ENCODE measurements around the gene BAZ1A.

DNA sequence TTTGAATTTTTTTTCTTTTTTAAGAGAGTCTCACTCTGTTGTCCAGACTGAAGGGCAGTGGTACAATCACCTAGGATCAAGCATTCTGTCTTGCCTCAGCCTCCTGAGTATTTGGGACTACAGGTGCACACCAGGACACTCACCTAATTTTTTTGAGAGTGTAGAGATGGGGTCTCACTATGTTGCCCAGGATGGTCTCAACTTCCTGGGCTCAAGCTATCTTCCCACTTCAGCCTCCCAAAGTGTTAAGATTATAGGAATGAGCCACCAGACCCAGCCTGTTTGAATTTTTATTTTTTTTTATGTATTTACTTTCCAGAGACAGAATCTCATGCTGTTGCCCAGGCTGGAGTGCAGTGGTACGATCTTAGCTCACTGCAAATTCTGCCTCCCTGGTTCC, 11.3 kb downstream of the BAZ1A start:
- no peak for TF ChIP-seq TGIF2 (CRISPR knock-in tag; IDR thresholded peaks at IDR 0.05)
- TF ChIP-seq ZNF143 (CRISPR knock-in tag; IDR thresholded peaks at IDR 0.05) = no peak
- no peak for TF ChIP-seq ZNF584 (CRISPR knock-in tag; IDR thresholded peaks at IDR 0.05; ENCODE audit: low read depth)
- TF ChIP-seq, protein P1, sequence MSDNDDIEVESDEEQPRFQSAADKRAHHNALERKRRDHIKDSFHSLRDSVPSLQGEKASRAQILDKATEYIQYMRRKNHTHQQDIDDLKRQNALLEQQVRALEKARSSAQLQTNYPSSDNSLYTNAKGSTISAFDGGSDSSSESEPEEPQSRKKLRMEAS (CRISPR knock-in tag; IDR thresholded peaks at IDR 0.05) = no peak
- TF ChIP-seq ZNF507 (tag; conservative IDR thresholded peaks at IDR 0.05) = no peak
- TF ChIP-seq CBFA2T2 (conservative IDR thresholded peaks at IDR 0.05) = no peak
- TF ChIP-seq, protein P2, sequence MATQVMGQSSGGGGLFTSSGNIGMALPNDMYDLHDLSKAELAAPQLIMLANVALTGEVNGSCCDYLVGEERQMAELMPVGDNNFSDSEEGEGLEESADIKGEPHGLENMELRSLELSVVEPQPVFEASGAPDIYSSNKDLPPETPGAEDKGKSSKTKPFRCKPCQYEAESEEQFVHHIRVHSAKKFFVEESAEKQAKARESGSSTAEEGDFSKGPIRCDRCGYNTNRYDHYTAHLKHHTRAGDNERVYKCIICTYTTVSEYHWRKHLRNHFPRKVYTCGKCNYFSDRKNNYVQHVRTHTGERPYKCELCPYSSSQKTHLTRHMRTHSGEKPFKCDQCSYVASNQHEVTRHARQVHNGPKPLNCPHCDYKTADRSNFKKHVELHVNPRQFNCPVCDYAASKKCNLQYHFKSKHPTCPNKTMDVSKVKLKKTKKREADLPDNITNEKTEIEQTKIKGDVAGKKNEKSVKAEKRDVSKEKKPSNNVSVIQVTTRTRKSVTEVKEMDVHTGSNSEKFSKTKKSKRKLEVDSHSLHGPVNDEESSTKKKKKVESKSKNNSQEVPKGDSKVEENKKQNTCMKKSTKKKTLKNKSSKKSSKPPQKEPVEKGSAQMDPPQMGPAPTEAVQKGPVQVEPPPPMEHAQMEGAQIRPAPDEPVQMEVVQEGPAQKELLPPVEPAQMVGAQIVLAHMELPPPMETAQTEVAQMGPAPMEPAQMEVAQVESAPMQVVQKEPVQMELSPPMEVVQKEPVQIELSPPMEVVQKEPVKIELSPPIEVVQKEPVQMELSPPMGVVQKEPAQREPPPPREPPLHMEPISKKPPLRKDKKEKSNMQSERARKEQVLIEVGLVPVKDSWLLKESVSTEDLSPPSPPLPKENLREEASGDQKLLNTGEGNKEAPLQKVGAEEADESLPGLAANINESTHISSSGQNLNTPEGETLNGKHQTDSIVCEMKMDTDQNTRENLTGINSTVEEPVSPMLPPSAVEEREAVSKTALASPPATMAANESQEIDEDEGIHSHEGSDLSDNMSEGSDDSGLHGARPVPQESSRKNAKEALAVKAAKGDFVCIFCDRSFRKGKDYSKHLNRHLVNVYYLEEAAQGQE (IDR thresholded peaks at IDR 0.05; ENCODE audit: borderline replicate concordance) = no peak
- TF ChIP-seq, protein P2 (CRISPR knock-in tag; IDR thresholded peaks at IDR 0.05; ENCODE audit: low read depth) = no peak
- TF ChIP-seq, protein P3, sequence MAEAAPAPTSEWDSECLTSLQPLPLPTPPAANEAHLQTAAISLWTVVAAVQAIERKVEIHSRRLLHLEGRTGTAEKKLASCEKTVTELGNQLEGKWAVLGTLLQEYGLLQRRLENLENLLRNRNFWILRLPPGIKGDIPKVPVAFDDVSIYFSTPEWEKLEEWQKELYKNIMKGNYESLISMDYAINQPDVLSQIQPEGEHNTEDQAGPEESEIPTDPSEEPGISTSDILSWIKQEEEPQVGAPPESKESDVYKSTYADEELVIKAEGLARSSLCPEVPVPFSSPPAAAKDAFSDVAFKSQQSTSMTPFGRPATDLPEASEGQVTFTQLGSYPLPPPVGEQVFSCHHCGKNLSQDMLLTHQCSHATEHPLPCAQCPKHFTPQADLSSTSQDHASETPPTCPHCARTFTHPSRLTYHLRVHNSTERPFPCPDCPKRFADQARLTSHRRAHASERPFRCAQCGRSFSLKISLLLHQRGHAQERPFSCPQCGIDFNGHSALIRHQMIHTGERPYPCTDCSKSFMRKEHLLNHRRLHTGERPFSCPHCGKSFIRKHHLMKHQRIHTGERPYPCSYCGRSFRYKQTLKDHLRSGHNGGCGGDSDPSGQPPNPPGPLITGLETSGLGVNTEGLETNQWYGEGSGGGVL (CRISPR knock-in tag; IDR thresholded peaks at IDR 0.05) = no peak
- no peak for TF ChIP-seq EP300 (IDR thresholded peaks at IDR 0.05; ENCODE audit: low read length)
- no peak for TF ChIP-seq SP2 (IDR thresholded peaks at IDR 0.05; ENCODE audit: extremely low read depth, low read depth, low read length, poor library complexity, severe bottlenecking)
- TF ChIP-seq, protein P4, sequence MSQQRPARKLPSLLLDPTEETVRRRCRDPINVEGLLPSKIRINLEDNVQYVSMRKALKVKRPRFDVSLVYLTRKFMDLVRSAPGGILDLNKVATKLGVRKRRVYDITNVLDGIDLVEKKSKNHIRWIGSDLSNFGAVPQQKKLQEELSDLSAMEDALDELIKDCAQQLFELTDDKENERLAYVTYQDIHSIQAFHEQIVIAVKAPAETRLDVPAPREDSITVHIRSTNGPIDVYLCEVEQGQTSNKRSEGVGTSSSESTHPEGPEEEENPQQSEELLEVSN (IDR thresholded peaks at IDR 0.05; ENCODE audit: borderline replicate concordance in 1 of 2, extremely low read depth in 1 of 2, insufficient read depth in 1 of 2, insufficient read length in 1 of 2, low read depth in 1 of 2, low read length in 1 of 2, poor library complexity in 1 of 2, severe bottlenecking in 1 of 2) = no peak
- TF ChIP-seq MYC (IDR thresholded peaks at IDR 0.05; ENCODE audit: low read depth, low read length) = no peak
- TF ChIP-seq MYC (CRISPR knock-in tag; IDR thresholded peaks at IDR 0.05; ENCODE audit: borderline replicate concordance, low read depth) = no peak
